GM12878 (cell line): Measurements from ENCODE around the gene CYP24A1. TPM values are rescaled to one million over a fixed set of nuclear protein-coding genes. Genes with fewer than 3 reads are reported as not detected.

ENCODE experiments used
- ATAC-seq: fragments of 200-7000 bp; cut with Tn5 transposase; 3 replicates; pipeline ENCODE4 v1.9.1; 2020; ENCODE audit warnings: mild to moderate bottlenecking, moderate library complexity
- BruUV-seq: library from RNA; stranded (reverse); fragments of 400-500 nt; replicated peaks from 2 replicates; lab custom pipeline; 2021; lab: Mats Ljungman, UMichigan
- CTCF ChIA-PET: fragments of 300-600 bp; sonication (Branson Sonifier 250); formaldehyde crosslinking; extraction: SDS; loops from one replicate; lab custom pipeline; 2021; ENCODE audit warnings: inconsistent platforms; lab: Yijun Ruan, JAX
- POLR2A ChIA-PET: fragments of 350-600 bp; formaldehyde crosslinking; extraction: SDS; loops from one replicate; lab custom pipeline; 2021; ENCODE audit warnings: inconsistent platforms; lab: Charles Lee
- RAD21 ChIA-PET: fragments of 300-600 bp; sonication (Branson Sonifier 250); formaldehyde crosslinking; loops from one replicate; lab custom pipeline; 2023; ENCODE audit warnings: antibody characterized with exemption; ENCODE audit not compliant: unreplicated experiment; lab: Charles Lee
- SMC1A ChIA-PET: fragments of 300-600 bp; sonication (Branson Sonifier 250); formaldehyde crosslinking; loops from one replicate; lab custom pipeline; 2023; ENCODE audit not compliant: unreplicated experiment, uncharacterized antibody; lab: Charles Lee
- DNase-seq: peaks from one replicate; pipeline ENCODE4 v3.0.0-alpha.2; 2011; ENCODE audit warnings: low read depth, low spot score
- FAIRE-seq: peaks from 3 replicates; lab custom pipeline; 2011; peaks lifted over from hg19 to GRCh38; lab: Jason Lieb, UNC
- H2AFZ ChIP-seq: 2 replicates; pipeline ENCODE4 v1.6.0; 2011; ENCODE audit warnings: low read depth, low read length, control low read depth; ENCODE audit not compliant: control insufficient read depth
- H3K27ac ChIP-seq: 2 replicates; pipeline ENCODE4 v1.5.1; 2011; ENCODE audit warnings: control low read depth; ENCODE audit not compliant: control insufficient read depth, insufficient read depth
- H3K27me3 ChIP-seq, 2 experiments: replicated peaks in 1 of 2; 2 replicates each; pipeline versions ENCODE4 v1.6.0 to v1.6.1; 2011; ENCODE audit warnings: low read length in 1 of 2; ENCODE audit not compliant: control insufficient read depth in 2 of 2, insufficient read depth in 2 of 2
- H3K36me3 ChIP-seq, 2 experiments: 2 replicates each; pipeline ENCODE4 v1.5.1; 2011; ENCODE audit warnings: low read length in 1 of 2; ENCODE audit not compliant: control insufficient read depth in 2 of 2, insufficient read depth in 2 of 2
- H3K4me1 ChIP-seq: 2 replicates; pipeline ENCODE4 v1.6.1; 2011; ENCODE audit warnings: mild to moderate bottlenecking, low read length, moderate library complexity, mixed read lengths; ENCODE audit not compliant: control insufficient read depth, insufficient read depth
- H3K4me2 ChIP-seq: 2 replicates; pipeline ENCODE4 v1.6.0; 2011; ENCODE audit warnings: control low read depth; ENCODE audit not compliant: control insufficient read depth, insufficient read depth
- H3K4me3 ChIP-seq: fragments of 200-600 bp; sonication (generic); 2 replicates; pipeline ENCODE4 v1.5.1; 2016
- H3K79me2 ChIP-seq: 2 replicates; pipeline ENCODE4 v1.6.0; 2011; ENCODE audit warnings: low read length; ENCODE audit not compliant: control insufficient read depth, insufficient read depth
- H3K9ac ChIP-seq: 2 replicates; pipeline ENCODE4 v1.8.0; 2011; ENCODE audit warnings: low read length, control low read depth, mixed read lengths; ENCODE audit not compliant: control insufficient read depth, insufficient read depth
- H3K9me3 ChIP-seq: replicated peaks from 3 replicates; pipeline ENCODE4 v1.5.1; 2011; ENCODE audit warnings: mild to moderate bottlenecking, low read length; ENCODE audit not compliant: control insufficient read depth, insufficient read depth
- H4K20me1 ChIP-seq: 2 replicates; pipeline ENCODE4 v1.6.0; 2011; ENCODE audit not compliant: control insufficient read depth, insufficient read depth
- CHD1 ChIP-seq: IDR thresholded peaks from 2 replicates; pipeline ENCODE4 v1.6.1; 2012; ENCODE audit warnings: low read depth, low read length, improper control_type of control experiment
- CREB1 ChIP-seq: IDR thresholded peaks from 2 replicates; pipeline ENCODE4 v1.6.1; 2012; ENCODE audit warnings: low read depth, mild to moderate bottlenecking, inconsistent platforms
- EGR1 ChIP-seq, 2 experiments: IDR thresholded peaks; 1 replicate in 1 of 2; 2 replicates in 1 of 2; pipeline ENCODE4 v1.6.1; 2011 to 2012; ENCODE audit warnings: low read depth in 2 of 2, low read length in 2 of 2, borderline replicate concordance in 1 of 2, mild to moderate bottlenecking in 1 of 2, moderate library complexity in 1 of 2
- ETV6 ChIP-seq, 2 experiments: fragments of 450-650 bp in 1 of 2; IDR thresholded peaks in 1 of 2; conservative IDR thresholded peaks in 1 of 2; 2 replicates each; pipeline ENCODE4 v1.6.1; 2014; ENCODE audit warnings: antibody characterized with exemption in 1 of 2, borderline replicate concordance in 1 of 2, low read depth in 1 of 2, mild to moderate bottlenecking in 1 of 2, moderate library complexity in 1 of 2
- IRF5 ChIP-seq: fragments of 450-650 bp; IDR thresholded peaks from 2 replicates; pipeline ENCODE4 v1.6.1; 2017; ENCODE audit warnings: borderline replicate concordance
- KLF5 ChIP-seq: fragments of 450-650 bp; IDR thresholded peaks from 2 replicates; pipeline ENCODE4 v1.6.1; 2014; ENCODE audit warnings: mild to moderate bottlenecking; ENCODE audit not compliant: partially characterized antibody
- NR2C1 ChIP-seq: fragments of 450-650 bp; IDR thresholded peaks from 2 replicates; pipeline ENCODE4 v1.6.1; 2017; ENCODE audit warnings: antibody characterized with exemption, mild to moderate bottlenecking, moderate library complexity
- NRF1 ChIP-seq: conservative IDR thresholded peaks from 2 replicates; pipeline ENCODE4 v1.6.1; 2011; ENCODE audit warnings: mild to moderate bottlenecking, low read depth, low read length, improper control_type of control experiment
- POLR2A ChIP-seq: IDR thresholded peaks from 2 replicates; pipeline ENCODE4 v1.6.1; 2011; ENCODE audit warnings: low read depth, mild to moderate bottlenecking, low read length
- SKIL ChIP-seq: fragments of 450-650 bp; IDR thresholded peaks from 2 replicates; pipeline ENCODE4 v1.6.1; 2017; ENCODE audit warnings: mild to moderate bottlenecking, low read depth, inconsistent platforms; ENCODE audit not compliant: poor library complexity, severe bottlenecking
- SUZ12 ChIP-seq: fragments of 200-600 bp; sonication (generic); IDR thresholded peaks from one replicate; pipeline ENCODE4 v1.6.1; 2018; ENCODE audit warnings: antibody characterized with exemption, mild to moderate bottlenecking; ENCODE audit not compliant: unreplicated experiment
- TBL1XR1 ChIP-seq: IDR thresholded peaks from 2 replicates; pipeline ENCODE4 v1.6.1; 2012; ENCODE audit warnings: low read depth, low read length, improper control_type of control experiment
- ZNF24 ChIP-seq: fragments of 450-650 bp; IDR thresholded peaks from 2 replicates; pipeline ENCODE4 v1.6.1; 2017; ENCODE audit warnings: antibody characterized with exemption, mild to moderate bottlenecking
- ZNF274 ChIP-seq: IDR thresholded peaks from one replicate; pipeline ENCODE4 v1.8.0; 2011; ENCODE audit not compliant: insufficient read length, insufficient read depth
- WGBS: methylation state at CpG from one replicate; pipeline ENCODE4 v1.1.6; 2016; ENCODE audit warnings: low lambda C conversion rate; ENCODE audit not compliant: insufficient replicate concordance, insufficient coverage; ENCODE audit errors: missing lambda C conversion rate; 5-methylcytosine and 5-hydroxymethylcytosine counted together
- in situ Hi-C: fragments of 300-500 bp; cut with MboI; formaldehyde crosslinking; loops from 9 replicates; pipeline ENCODE4 v1.14.3; 2018; ENCODE audit warnings: mixed read lengths
- intact Hi-C: fragments of 100-400 bp; cut with micrococcal nuclease; formaldehyde crosslinking; loops from one replicate; pipeline ENCODE4 v1.14.2; 2022; ENCODE audit not compliant: unreplicated experiment
- polyA plus RNA-seq, 11 experiments: library from polyadenylated mRNA; depleted of rRNA in 4 of 11; unstranded in 6 of 11; stranded (reverse) in 5 of 11; fragments of >200 nt; fragmentation: Nextera tagmentation in 4 of 11; fragmentation: Illumina TruSeq in 1 of 11; extraction: Ambion mirVana in 4 of 11; extraction: Trizol in 1 of 11; gene quantifications; 1 replicate in 1 of 11; 2 replicates in 10 of 11; pipeline versions ENCODE4 v1.2.1 to v1.2.3, GENCODE V29; 2011 to 2016; ENCODE audit warnings: inconsistent platforms in 2 of 11, missing spikeins in 2 of 11, low read depth in 1 of 11
- total RNA-seq, 4 experiments: library from RNA; depleted of rRNA in 3 of 4; stranded (reverse); fragments of >200 nt in 3 of 4; fragmentation: Illumina TruSeq in 1 of 4; extraction: Trizol in 1 of 4; gene quantifications; 2 replicates each; pipeline versions ENCODE4 v1.2.1 to v1.2.3, GENCODE V29; 2013 to 2021

Gene CYP24A1
- total and polyA plus RNA-seq, 10 of the 15 experiments (the other 5 are each of a cell fraction or from before 2014, with no cell fraction given) = 0.69 TPM; not detected in 9

GRCh38 chr20:54170963-54171362 is 2.8 kb downstream of the CYP24A1 start:
- peaks cover 16 to 29% of the 10 kb centered on the region in 2 experiments for H3K27me3 ChIP-seq
- intact Hi-C loops = no loop called here
- no peak for DNase-seq
- no peak overlapping the region for H3K4me3 ChIP-seq
- no TSS peak for BruUV-seq
- RAD21 ChIA-PET = no interaction called here
- H3K4me2 ChIP-seq = no peak overlapping the region
- no peak overlapping the region for H3K9ac ChIP-seq
- no peaks in the 10 kb centered on the region; a peak in 1 of 4 replicates for H3K36me3 ChIP-seq
- SMC1A ChIA-PET = no interaction called here
- TF ChIP-seq TBL1XR1 (no peak), POLR2A (no peak), SKIL (no peak)
- TF ChIP-seq, all 136 proteins: peak for 0
- ChIA-PET CTCF (no interaction called here), POLR2A (no interaction called here)
- Histone ChIP-seq H3K27ac (no peak overlapping the region), H3K79me2 (no peaks in the 10 kb centered on the region), H2AFZ (no peak overlapping the region), H3K4me1 (no peaks in the 10 kb centered on the region), H3K9me3 (no peaks in the 10 kb centered on the region), H4K20me1 (no peaks in the 10 kb centered on the region)
- FAIRE-seq (no peak), ATAC-seq (no peak)
- 27% methylated on average over 3 of the region's 3 CpGs for WGBS
- in situ Hi-C loops = no loop called here

GRCh38 chr20:54170026-54170471 is 3.7 kb downstream of the CYP24A1 start:
- H3K9me3 ChIP-seq = no peaks in the 10 kb centered on the region
- H3K79me2 ChIP-seq = no peaks in the 10 kb centered on the region
- no TSS peak for BruUV-seq
- ChIA-PET RAD21 (no interaction called here), SMC1A (no interaction called here), CTCF (no interaction called here), POLR2A (no interaction called here)
- H3K4me2 ChIP-seq = no peak overlapping the region
- no peak overlapping the region for H3K27ac ChIP-seq
- in situ Hi-C loops = no loop called here
- H3K4me1 ChIP-seq = no peaks in the 10 kb centered on the region
- H3K27me3 ChIP-seq = peaks cover 16 to 25% of the 10 kb centered on the region in 2 experiments
- no peak overlapping the region for H3K4me3 ChIP-seq
- intact Hi-C loops = no loop called here
- FAIRE-seq = no peak
- 30% methylated on average over 4 of the region's 4 CpGs for WGBS
- ATAC-seq = no peak
- H3K9ac ChIP-seq = no peak overlapping the region
- DNase-seq = no peak
- no peak overlapping the region for H2AFZ ChIP-seq
- H4K20me1 ChIP-seq = no peaks in the 10 kb centered on the region
- no peaks in the 10 kb centered on the region; a peak in 1 of 4 replicates for H3K36me3 ChIP-seq
- no peak for TF ChIP-seq NR2C1
- no peak for TF ChIP-seq SUZ12
- no peak for TF ChIP-seq ZNF24
- TF ChIP-seq EGR1 (IDR thresholded peaks at IDR 0.05; ENCODE audit: borderline replicate concordance in 1 of 2, low read depth in 2 of 2, low read length in 2 of 2) = no peak
- no peak for TF ChIP-seq CREB1
- TF ChIP-seq KLF5 = no peak
- TF ChIP-seq ZNF274 = no peak
- no peak for TF ChIP-seq NRF1
- no peak for TF ChIP-seq IRF5
- TF ChIP-seq CHD1 = no peak
- no peak for TF ChIP-seq ETV6 (conservative IDR thresholded peaks at IDR 0.05 in 1 of 2, IDR thresholded peaks at IDR 0.05 in 1 of 2; ENCODE audit: borderline replicate concordance in 1 of 2, low read depth in 1 of 2)
